T1000 (cell line): ENCODE measurements around the gene GZMM.
A peak's percentile ranks its signal among the peaks of the same experiment; 100 is the strongest.

Source experiments
- DNase-seq: peaks from one replicate; lab custom pipeline; 2025; ENCODE audit warnings: mixed read lengths; lab: John Stamatoyannopoulos, UW

The GZMM gene

GRCh38 chr19:543910-544608 lies at the start of gene GZMM:
Gene GZMM (plus strand): TSS chr19:544053. CDS start chr19:544072, 19 bp downstream.
- no peak for DNase-seq

GRCh38 chr19:494171-495080 lies 49.4 kb upstream of the GZMM start:
- DNase-seq: no peak

GRCh38 chr19:495081-495401 lies 48.8 kb upstream of the GZMM start:
- DNase-seq: no peak

GRCh38 chr19:495402-496111 lies 48.3 kb upstream of the GZMM start:
- DNase-seq: no peak

GRCh38 chr19:496112-496665 lies 47.7 kb upstream of the GZMM start, which contains the start of gene MADCAM1:
Gene MADCAM1 (plus strand): TSS chr19:496486. CDS start chr19:496500, 14 bp downstream.
- DNase-seq: no peak

DNA sequence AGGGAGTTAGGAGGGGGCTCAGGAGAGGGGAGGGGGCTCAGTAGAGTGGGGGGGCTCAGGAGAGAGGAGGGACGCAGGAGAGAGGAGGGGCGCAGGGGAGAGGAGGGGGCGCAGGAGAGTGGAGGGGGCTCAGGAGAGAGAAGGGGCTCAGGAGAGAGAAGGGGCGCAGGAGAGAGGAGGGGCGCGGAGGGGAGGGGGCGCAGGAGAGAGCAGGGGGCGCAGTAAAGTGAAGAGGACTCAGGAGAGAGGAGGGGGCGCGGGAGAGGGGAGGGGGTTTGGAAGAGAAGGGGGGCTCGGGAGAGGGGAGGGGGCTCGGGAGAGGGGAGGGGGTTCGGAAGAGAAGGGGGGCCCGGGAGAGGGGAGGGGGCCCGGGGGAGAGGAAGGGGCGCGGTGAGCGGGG lies 46.9 kb upstream of the GZMM start:
- no peak for DNase-seq

GRCh38 chr19:497491-497868 lies 46.4 kb upstream of the GZMM start:
- DNase-seq: no peak

DNA sequence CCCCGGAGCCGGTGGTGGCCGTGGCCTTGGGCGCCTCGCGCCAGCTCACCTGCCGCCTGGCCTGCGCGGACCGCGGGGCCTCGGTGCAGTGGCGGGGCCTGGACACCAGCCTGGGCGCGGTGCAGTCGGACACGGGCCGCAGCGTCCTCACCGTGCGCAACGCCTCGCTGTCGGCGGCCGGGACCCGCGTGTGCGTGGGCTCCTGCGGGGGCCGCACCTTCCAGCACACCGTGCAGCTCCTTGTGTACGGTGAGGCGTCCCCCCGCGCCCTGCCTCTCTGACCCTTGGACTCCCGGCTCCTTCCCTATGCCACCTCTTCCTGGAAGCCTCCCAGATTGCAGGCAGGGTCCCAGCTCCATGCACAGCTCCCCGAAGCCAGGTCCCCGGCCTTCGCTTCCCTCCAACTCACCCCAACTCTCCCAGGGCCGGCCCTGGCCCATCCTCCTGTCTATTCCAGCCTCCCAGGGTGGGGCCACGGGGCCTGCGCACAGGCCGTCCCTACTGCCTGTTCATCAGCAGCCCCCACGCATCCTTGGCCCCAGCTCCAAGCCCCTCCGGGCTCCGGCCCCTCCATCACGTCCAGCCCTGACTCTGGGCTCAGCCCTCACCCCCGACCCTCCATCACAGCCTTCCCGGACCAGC lies 45.9 kb upstream of the GZMM start:
- no peak for DNase-seq

DNA sequence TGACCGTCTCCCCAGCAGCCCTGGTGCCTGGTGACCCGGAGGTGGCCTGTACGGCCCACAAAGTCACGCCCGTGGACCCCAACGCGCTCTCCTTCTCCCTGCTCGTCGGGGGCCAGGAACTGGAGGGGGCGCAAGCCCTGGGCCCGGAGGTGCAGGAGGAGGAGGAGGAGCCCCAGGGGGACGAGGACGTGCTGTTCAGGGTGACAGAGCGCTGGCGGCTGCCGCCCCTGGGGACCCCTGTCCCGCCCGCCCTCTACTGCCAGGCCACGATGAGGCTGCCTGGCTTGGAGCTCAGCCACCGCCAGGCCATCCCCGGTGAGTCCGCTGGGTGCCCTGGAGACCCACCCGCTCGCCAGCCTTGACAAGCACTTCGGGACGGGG lies 45.4 kb upstream of the GZMM start:
- DNase-seq: no peak

DNA sequence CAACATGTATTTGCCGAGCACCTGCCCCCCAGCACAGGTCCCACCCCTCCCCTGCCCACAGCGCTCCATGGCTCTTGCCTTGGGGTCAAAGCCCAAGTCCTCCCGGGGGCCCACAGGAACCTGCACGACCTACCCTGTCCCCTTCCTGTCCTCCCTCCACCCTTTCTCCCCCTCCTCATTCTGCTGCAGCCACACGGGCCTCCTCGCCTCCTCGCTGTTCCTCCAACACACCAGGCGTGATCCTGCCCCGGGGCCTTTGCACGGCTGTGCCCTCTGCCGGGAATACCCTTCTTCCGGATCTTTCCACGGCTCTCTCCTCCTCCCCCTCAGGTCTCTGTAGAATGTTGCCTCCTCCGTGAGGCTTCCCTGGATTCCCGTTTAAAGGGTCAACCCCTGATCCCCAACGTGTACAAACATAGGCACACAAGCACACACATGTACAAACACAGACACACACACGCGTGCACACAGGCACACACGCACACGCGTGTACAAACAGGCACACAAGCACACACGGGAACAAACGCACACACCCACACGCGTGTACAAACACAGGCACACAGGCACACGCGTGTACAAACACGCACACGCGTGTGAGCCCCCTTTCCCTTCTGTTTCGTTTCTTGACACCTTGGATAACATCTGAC lies 44.8 kb upstream of the GZMM start:
- DNase-seq: no peak

DNA sequence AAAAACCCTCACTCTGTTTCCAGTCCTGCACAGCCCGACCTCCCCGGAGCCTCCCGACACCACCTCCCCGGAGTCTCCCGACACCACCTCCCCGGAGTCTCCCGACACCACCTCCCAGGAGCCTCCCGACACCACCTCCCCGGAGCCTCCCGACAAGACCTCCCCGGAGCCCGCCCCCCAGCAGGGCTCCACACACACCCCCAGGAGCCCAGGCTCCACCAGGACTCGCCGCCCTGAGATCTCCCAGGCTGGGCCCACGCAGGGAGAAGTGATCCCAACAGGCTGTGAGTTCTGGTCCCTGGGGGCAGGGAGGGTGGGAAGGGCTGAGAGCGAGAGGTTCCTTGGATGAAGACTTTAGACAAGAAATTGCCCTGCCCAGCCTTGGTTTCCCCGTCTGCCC lies 42.2 kb upstream of the GZMM start:
- DNase-seq: no peak

- no peak for DNase-seq
These were observed 39.2 kb upstream of the GZMM start for GRCh38 chr19:504616-505015.

- peak; percentile 99 for DNase-seq
These were observed 37.2 kb upstream of the GZMM start for GRCh38 chr19:506404-507285.

DNA sequence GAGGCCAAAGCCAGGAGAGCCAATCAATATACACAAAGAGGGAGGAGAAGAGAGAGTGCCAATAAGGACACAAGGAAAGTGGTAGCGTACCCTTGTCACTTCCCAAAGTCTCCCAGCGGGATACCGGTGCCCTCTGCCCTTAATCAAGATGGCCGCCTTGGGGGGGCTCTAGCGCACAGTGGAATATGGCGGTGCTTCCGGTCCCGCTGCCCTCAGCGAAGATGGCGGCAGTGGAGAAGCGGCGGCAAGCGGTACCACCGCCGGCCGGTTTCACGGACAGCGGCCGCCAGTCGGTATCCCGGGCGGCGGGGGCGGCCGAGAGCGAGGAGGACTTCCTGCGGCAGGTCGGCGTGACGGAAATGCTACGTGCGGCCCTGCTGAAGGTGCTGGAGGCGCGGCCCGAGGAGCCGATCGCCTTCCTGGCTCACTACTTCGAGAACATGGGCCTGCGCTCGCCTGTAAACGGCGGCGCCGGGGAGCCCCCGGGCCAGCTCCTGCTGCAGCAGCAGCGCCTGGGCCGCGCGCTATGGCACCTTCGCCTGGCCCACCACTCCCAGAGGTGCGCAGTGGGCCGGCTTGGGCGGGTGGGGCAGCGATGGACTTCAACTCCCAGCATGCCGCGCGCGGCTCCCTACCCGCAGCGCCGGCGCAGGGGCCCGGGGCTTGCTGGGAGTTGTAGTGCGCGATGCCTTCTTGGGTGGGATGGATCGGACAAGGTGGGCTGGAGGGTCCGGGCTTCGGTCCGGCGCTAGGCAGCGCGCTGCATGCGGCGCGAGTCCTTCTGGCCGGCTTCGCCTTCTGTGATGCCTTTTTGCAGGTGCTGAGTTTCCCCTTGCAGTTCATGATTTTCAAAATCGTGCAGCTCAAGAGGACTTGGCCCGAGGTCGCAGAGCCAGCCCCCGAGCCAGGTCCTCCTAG lies 36.3 kb upstream of the GZMM start, which contains the start of gene TPGS1:
Gene TPGS1, plus strand, starts transcription at position 212 of the 918 bp plus-strand sequence. Its CDS starts 10 bp downstream, at position 222.
- peak; percentile 69 for DNase-seq

GRCh38 chr19:508204-509150 lies 35.4 kb upstream of the GZMM start:
- no peak for DNase-seq

DNA sequence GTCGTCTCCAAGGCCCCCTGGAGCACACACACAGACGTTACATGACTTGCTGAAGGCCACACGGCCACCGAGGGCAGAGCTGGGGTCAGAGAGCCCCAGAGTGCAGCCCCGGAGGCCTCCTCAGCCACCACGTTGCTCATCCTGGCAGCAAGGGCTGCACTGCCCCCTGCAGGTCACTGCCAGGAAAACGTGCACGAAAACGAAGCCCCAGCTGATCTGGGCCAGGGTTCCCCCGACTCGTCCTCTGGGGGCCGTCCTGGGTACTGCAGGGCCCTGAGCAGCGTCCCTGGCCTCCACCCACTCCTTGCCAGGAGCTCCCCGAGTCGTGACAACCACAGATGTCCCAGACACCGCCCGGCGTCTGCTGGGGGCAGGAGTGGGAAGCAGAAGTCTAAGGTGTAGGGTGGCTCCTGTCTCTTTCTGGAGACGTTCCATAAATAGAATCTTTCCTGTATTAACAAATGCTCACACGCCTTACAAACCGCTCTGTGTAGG lies 33.2 kb upstream of the GZMM start:
- DNase-seq: peak; percentile 54

- DNase-seq: no peak
These were observed 32.6 kb upstream of the GZMM start for GRCh38 chr19:511101-511851.
